Measurements from ENCODE around the gene MINDY4.

GRCh38 chr7:30729642-30730041 is 41.6 kb upstream of the MINDY4 start:
- TF ChIP-seq ZNF335 (tag by site-specific recombination; conservative IDR thresholded peaks at IDR 0.05) (no peak), ZNF776 (tag by site-specific recombination; IDR thresholded peaks at IDR 0.05; ENCODE audit: borderline replicate concordance) (no peak), ZNF768 (tag by site-specific recombination; IDR thresholded peaks at IDR 0.05) (no peak), CTCF (tag by site-specific recombination; IDR thresholded peaks at IDR 0.05) (no peak), ZNF501 (tag by site-specific recombination; IDR thresholded peaks at IDR 0.05) (no peak), ZBTB44 (tag by site-specific recombination; IDR thresholded peaks at IDR 0.05) (no peak), ZNF510 (tag by site-specific recombination; IDR thresholded peaks at IDR 0.05; ENCODE audit: insufficient replicate concordance) (no peak), ZNF580 (tag by site-specific recombination; IDR thresholded peaks at IDR 0.05) (no peak), TRIM28 (IDR thresholded peaks at IDR 0.05; ENCODE audit: borderline replicate concordance, low read length) (no peak), REPIN1 (tag by site-specific recombination; IDR thresholded peaks at IDR 0.05; ENCODE audit: low read depth) (no peak)
